Left ventricle myocardium superior (tissue), 1 donor: ENCODE measurements around the gene GATD1. TPM values are rescaled to one million over a fixed set of nuclear protein-coding genes. Genes with fewer than 3 reads are reported as not detected.

Source experiments
- ATAC-seq: fragments of 200-7000 bp; cut with Tn5 transposase; one replicate; pipeline ENCODE4 v1.9.1; 2020; ENCODE audit warnings: mild to moderate bottlenecking, moderate library complexity
- DNase-seq: peaks from one replicate; pipeline ENCODE4 v3.0.0-alpha.2; 2020
- intact Hi-C: fragments of 100-400 bp; cut with micrococcal nuclease; formaldehyde crosslinking; loops from one replicate; pipeline ENCODE4 v1.11.0; 2022
- long read RNA-seq: library from polyadenylated mRNA; unstranded; transcript quantifications from one replicate; pipeline ENCODE4 v2.0.0, GENCODE V29; 2021
- total RNA-seq: library from RNA; stranded (reverse); fragmentation: NEBNext Ultra II Directional; extraction: Animal tissue kit (Norgen Biotek cat#: 25700); gene quantifications from one replicate; pipeline ENCODE4 v1.2.1, GENCODE V29; 2021
- donor health status: DM: no; HTN: yes; CAD: no; lungs with severe emphysema.

The GATD1 gene
- total RNA-seq = 23.1 TPM
- long read RNA-seq, full-length matches to known transcripts = 2 of 7 reads
- long read RNA-seq, partial matches to known transcripts = 2 of 7 reads
- long read RNA-seq, other reads (novel, unspliced or antisense) = 3 of 7 reads

GRCh38 chr11:777288-778255 lies at the start of gene GATD1:
Gene GATD1 (minus strand): TSS chr11:777487. CDS start chr11:777462, 25 bp downstream.
- intact Hi-C loops = no loop called here
- peak; percentile 96 for DNase-seq
- ATAC-seq = peak; percentile 94

GRCh38 chr11:826836-827145 lies 49.5 kb upstream of the GATD1 start:
- DNase-seq (no peak), ATAC-seq (no peak)
- intact Hi-C loops = no loop called here

- DNase-seq = no peak
- ATAC-seq = no peak
Measured at GRCh38 chr11:826227-826621, 48.9 kb upstream of the GATD1 start.

GRCh38 chr11:825366-826226 lies 48.3 kb upstream of the GATD1 start:
- intact Hi-C loops = no loop called here
- no peak for ATAC-seq
- DNase-seq = no peak

More at GRCh38 chr11:826227-826621, 48.9 kb upstream of the GATD1 start:
- intact Hi-C loops = no loop called here

GRCh38 chr11:824942-825341 lies 47.7 kb upstream of the GATD1 start:
- intact Hi-C loops = no loop called here
- no peak for DNase-seq
- no peak for ATAC-seq

GRCh38 chr11:824292-824880 lies 47.1 kb upstream of the GATD1 start:
- ATAC-seq (no peak), DNase-seq (no peak)
- intact Hi-C loops = no loop called here

- ATAC-seq = no peak
- intact Hi-C loops = no loop called here
- DNase-seq = no peak
Measured at GRCh38 chr11:823441-824291, 46.4 kb upstream of the GATD1 start.

GRCh38 chr11:821512-822371 lies 44.5 kb upstream of the GATD1 start:
- ATAC-seq (no peak), DNase-seq (peak; percentile 77)
- intact Hi-C loops = no loop called here

GRCh38 chr11:820655-821511 lies 43.6 kb upstream of the GATD1 start:
- intact Hi-C loops = no loop called here
- ATAC-seq = peak; percentile 64
- DNase-seq = peak; percentile 85

GRCh38 chr11:819943-820649 lies 42.8 kb upstream of the GATD1 start:
- DNase-seq (peak; percentile 94), ATAC-seq (peak; percentile 66)
- intact Hi-C loops = no loop called here

- intact Hi-C loops = no loop called here
Measured at GRCh38 chr11:819129-819931, 42.0 kb upstream of the GATD1 start.

GRCh38 chr11:818396-819128 lies 41.3 kb upstream of the GATD1 start, which contains the start of gene PNPLA2:
Gene PNPLA2 (plus strand): TSS chr11:818914. CDS start chr11:819719, 805 bp downstream.
- no peak for ATAC-seq
- intact Hi-C loops = no loop called here
- peak; percentile 52 for DNase-seq

More at GRCh38 chr11:819129-819931, 42.0 kb upstream of the GATD1 start:
- DNase-seq = peak; percentile 97
- ATAC-seq = peak; percentile 82

GRCh38 chr11:816433-816779 lies 39.1 kb upstream of the GATD1 start:
- DNase-seq (no peak), ATAC-seq (no peak)
- intact Hi-C loops = no loop called here

GRCh38 chr11:815675-816432 lies 38.6 kb upstream of the GATD1 start:
- no peak for ATAC-seq
- DNase-seq = no peak
- intact Hi-C loops = no loop called here
